ENCODE data around the gene ZBTB18.

The ZBTB18 gene

GRCh38 chr1:244096066-244096610 lies 45.1 kb downstream of the ZBTB18 start:
- Histone ChIP-seq H3K4me1 (ENCODE audit: control insufficient read depth, insufficient read depth, low read depth, low read length) (peaks cover 11% of the 10 kb centered on the region), H4K8ac (ENCODE audit: low read length) (no peak overlapping the region), H2BK120ac (ENCODE audit: low read depth, low read length) (no peak overlapping the region), H3K18ac (ENCODE audit: low read depth in 1 of 2, low read length in 2 of 2) (no peak overlapping the region), H3K4me3 (ENCODE audit: insufficient read depth in 1 of 2, low read depth in 1 of 2, low read length in 2 of 2) (no peak overlapping the region), H2BK5ac (ENCODE audit: low read depth, low read length, poor library complexity, severe bottlenecking) (no peak overlapping the region), H3K4ac (ENCODE audit: low read depth in 1 of 2, low read length in 2 of 2) (no peak overlapping the region), H3K9ac (ENCODE audit: low read length) (no peak overlapping the region), H2BK12ac (ENCODE audit: low read length in 2 of 2) (no peak overlapping the region), H3K9me3 (ENCODE audit: control insufficient read depth, low read length) (no peaks in the 10 kb centered on the region), H3K4me2 (ENCODE audit: low read length, poor library complexity, severe bottlenecking) (no peak overlapping the region), H3K27me3 (ENCODE audit: control insufficient read depth in 1 of 2, insufficient read depth in 1 of 2, low read length in 2 of 2) (peaks cover 0 to 35% of the 10 kb centered on the region in 2 experiments), H4K91ac (ENCODE audit: low read length) (no peak overlapping the region), H3K36me3 (ENCODE audit: control insufficient read depth in 1 of 2, insufficient read depth in 2 of 2, low read depth in 1 of 2, low read length in 2 of 2) (no peaks in the 10 kb centered on the region), H2BK15ac (ENCODE audit: low read depth, poor library complexity, severe bottlenecking) (no peak overlapping the region), H2AFZ (ENCODE audit: low read depth, low read length) (no peak overlapping the region), H3K79me1 (replicated peaks; ENCODE audit: low read length, poor library complexity, severe bottlenecking) (no peaks in the 10 kb centered on the region), H2AK5ac (ENCODE audit: low read length, severe bottlenecking) (no peak overlapping the region), H3K14ac (ENCODE audit: low read length in 2 of 2) (no peak overlapping the region), H3K23ac (ENCODE audit: low read length in 2 of 2) (no peak overlapping the region), H3K27ac (ENCODE audit: low read length, poor library complexity, severe bottlenecking) (no peak overlapping the region)
- WGBS = 95% methylated on average over 12 of the region's 13 CpGs
- DNase-seq = no peak

- WGBS = 98% methylated on average over 9 of the region's 9 CpGs
- Histone ChIP-seq H4K91ac (ENCODE audit: low read length) (no peak overlapping the region), H3K9me3 (ENCODE audit: control insufficient read depth, low read length) (no peaks in the 10 kb centered on the region), H2AK5ac (ENCODE audit: low read length, severe bottlenecking) (no peak overlapping the region), H3K4me1 (ENCODE audit: control insufficient read depth, insufficient read depth, low read depth, low read length) (peaks cover 11% of the 10 kb centered on the region), H3K4me3 (ENCODE audit: insufficient read depth in 1 of 2, low read depth in 1 of 2, low read length in 2 of 2) (no peak overlapping the region), H3K9ac (ENCODE audit: low read length) (no peak overlapping the region), H3K4ac (ENCODE audit: low read depth in 1 of 2, low read length in 2 of 2) (no peak overlapping the region), H3K14ac (ENCODE audit: low read length in 2 of 2) (no peak overlapping the region), H3K36me3 (ENCODE audit: control insufficient read depth in 1 of 2, insufficient read depth in 2 of 2, low read depth in 1 of 2, low read length in 2 of 2) (no peaks in the 10 kb centered on the region), H2BK15ac (ENCODE audit: low read depth, poor library complexity, severe bottlenecking) (no peak overlapping the region), H3K4me2 (ENCODE audit: low read length, poor library complexity, severe bottlenecking) (no peak overlapping the region), H2BK12ac (ENCODE audit: low read length in 2 of 2) (no peak overlapping the region), H4K8ac (ENCODE audit: low read length) (no peak overlapping the region), H3K27ac (ENCODE audit: low read length, poor library complexity, severe bottlenecking) (no peak overlapping the region), H2BK5ac (ENCODE audit: low read depth, low read length, poor library complexity, severe bottlenecking) (no peak overlapping the region), H3K27me3 (ENCODE audit: control insufficient read depth in 1 of 2, insufficient read depth in 1 of 2, low read length in 2 of 2) (peaks cover 0 to 35% of the 10 kb centered on the region in 2 experiments), H3K18ac (ENCODE audit: low read depth in 1 of 2, low read length in 2 of 2) (no peak overlapping the region), H2BK120ac (ENCODE audit: low read depth, low read length) (no peak overlapping the region), H3K23ac (ENCODE audit: low read length in 2 of 2) (no peak overlapping the region), H2AFZ (ENCODE audit: low read depth, low read length) (no peak overlapping the region), H3K79me1 (replicated peaks; ENCODE audit: low read length, poor library complexity, severe bottlenecking) (no peaks in the 10 kb centered on the region)
- no peak for DNase-seq
Measured at GRCh38 chr1:244096691-244097090, 45.6 kb downstream of the ZBTB18 start.

DNA sequence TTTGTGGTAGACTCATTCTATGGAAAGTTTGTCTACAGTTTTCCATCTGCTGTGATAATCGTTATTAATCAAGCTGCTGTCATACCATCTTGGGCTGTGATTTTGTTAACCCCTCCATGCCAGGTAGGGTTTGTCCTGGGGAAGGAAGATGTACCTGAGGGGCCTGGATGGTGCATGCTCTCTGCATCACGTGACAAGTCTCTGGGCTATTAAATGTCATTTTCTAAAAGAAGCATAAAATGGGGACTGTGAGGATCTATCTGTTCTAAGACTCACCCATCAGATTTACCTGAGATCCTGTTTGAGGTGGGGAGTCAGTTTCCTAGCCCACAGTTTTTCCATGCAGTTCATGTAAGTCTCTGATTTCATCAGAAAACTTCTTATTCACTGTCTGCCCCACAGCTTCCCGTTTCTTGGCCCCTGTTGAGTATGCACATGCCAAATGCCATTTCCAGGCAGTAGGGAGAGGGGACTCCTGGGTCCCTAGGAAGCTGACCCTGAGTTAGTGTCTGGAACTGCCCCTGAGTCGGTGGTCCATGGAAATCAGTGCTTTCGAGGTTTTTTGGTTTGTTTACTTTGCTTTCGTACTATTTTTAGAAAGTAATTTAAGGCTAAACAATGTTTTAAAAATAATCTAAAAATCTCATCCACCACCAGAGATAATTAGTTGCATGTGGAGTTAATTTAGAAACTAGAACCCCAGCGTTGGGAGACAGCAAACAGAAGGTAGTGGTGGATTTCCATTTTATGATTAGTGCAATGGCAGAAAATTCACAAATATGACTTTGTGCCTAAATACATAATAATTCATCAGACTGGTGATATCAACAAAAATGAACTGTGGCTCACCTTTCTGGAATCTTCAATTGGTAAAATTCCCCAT lies 46.7 kb downstream of the ZBTB18 start:
- Histone ChIP-seq H3K27me3 (ENCODE audit: control insufficient read depth in 1 of 2, insufficient read depth in 1 of 2, low read length in 2 of 2) (peaks cover 0 to 35% of the 10 kb centered on the region in 2 experiments), H2BK5ac (ENCODE audit: low read depth, low read length, poor library complexity, severe bottlenecking) (no peak overlapping the region), H3K4ac (ENCODE audit: low read depth in 1 of 2, low read length in 2 of 2) (no peak overlapping the region), H2AK5ac (ENCODE audit: low read length, severe bottlenecking) (peak overlapping the region; percentile 63), H4K91ac (ENCODE audit: low read length) (no peak overlapping the region), H3K36me3 (ENCODE audit: control insufficient read depth in 1 of 2, insufficient read depth in 2 of 2, low read depth in 1 of 2, low read length in 2 of 2) (no peaks in the 10 kb centered on the region), H2BK15ac (ENCODE audit: low read depth, poor library complexity, severe bottlenecking) (no peak overlapping the region), H3K4me3 (ENCODE audit: insufficient read depth in 1 of 2, low read depth in 1 of 2, low read length in 2 of 2) (no peak overlapping the region), H3K4me1 (ENCODE audit: control insufficient read depth, insufficient read depth, low read depth, low read length) (peaks cover 14% of the 10 kb centered on the region), H2BK120ac (ENCODE audit: low read depth, low read length) (no peak overlapping the region), H3K4me2 (ENCODE audit: low read length, poor library complexity, severe bottlenecking) (no peak overlapping the region), H2AFZ (ENCODE audit: low read depth, low read length) (no peak overlapping the region), H4K8ac (ENCODE audit: low read length) (no peak overlapping the region), H3K9ac (ENCODE audit: low read length) (no peak overlapping the region), H2BK12ac (ENCODE audit: low read length in 2 of 2) (no peak overlapping the region), H3K23ac (ENCODE audit: low read length in 2 of 2) (no peak overlapping the region), H3K79me1 (replicated peaks; ENCODE audit: low read length, poor library complexity, severe bottlenecking) (no peaks in the 10 kb centered on the region), H3K18ac (ENCODE audit: low read depth in 1 of 2, low read length in 2 of 2) (no peak overlapping the region), H3K9me3 (ENCODE audit: control insufficient read depth, low read length) (no peaks in the 10 kb centered on the region), H3K27ac (ENCODE audit: low read length, poor library complexity, severe bottlenecking) (no peak overlapping the region), H3K14ac (ENCODE audit: low read length in 2 of 2) (no peak overlapping the region)
- 82% methylated on average over 4 of the region's 7 CpGs for WGBS
- no peak for DNase-seq

DNA sequence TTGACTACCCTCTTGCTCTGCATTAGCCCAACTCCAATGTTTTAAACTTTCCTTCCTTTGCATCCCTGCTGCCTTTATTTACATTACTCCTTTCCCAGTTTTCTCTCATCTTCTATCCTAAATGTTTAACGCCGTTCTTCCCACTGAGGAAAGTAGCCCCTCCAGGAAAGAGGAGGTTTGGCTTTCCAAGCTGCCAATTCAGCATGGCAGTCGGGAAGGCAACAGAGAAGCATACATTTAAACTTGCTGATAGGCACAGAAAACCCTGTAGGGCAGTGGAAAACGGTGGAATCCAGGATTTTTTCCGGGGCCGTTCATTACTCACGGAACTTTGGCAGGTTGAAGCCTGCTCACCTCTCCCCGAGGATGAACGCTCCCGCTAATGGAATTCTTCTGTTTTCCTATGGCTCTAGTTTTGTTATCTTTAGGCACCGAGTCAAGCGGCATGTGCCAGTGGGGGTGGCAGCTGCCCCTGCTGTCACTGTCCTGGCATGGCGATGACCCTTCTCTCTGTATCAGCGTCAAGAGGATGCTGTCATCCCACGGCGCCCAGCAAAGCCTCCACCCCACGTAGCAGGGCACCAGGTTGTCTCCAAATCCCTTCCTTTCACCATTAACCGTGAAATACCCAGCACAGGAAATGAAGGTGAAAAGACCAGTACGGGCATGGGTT lies 48.3 kb downstream of the ZBTB18 start:
- H3K4me1 ChIP-seq (ENCODE audit: control insufficient read depth, insufficient read depth, low read depth, low read length) = peaks cover 17% of the 10 kb centered on the region
- H4K8ac ChIP-seq (ENCODE audit: low read length) = no peak overlapping the region
- H3K79me1 ChIP-seq (replicated peaks; ENCODE audit: low read length, poor library complexity, severe bottlenecking) = no peaks in the 10 kb centered on the region
- peak overlapping the region in 1 of 2 experiments; percentile 68 for H2BK12ac ChIP-seq (ENCODE audit: low read length in 2 of 2)
- no peak overlapping the region for H3K4me2 ChIP-seq (ENCODE audit: low read length, poor library complexity, severe bottlenecking)
- H3K14ac ChIP-seq (ENCODE audit: low read length in 2 of 2) = no peak overlapping the region
- peaks cover 0 to 35% of the 10 kb centered on the region in 2 experiments for H3K27me3 ChIP-seq (ENCODE audit: control insufficient read depth in 1 of 2, insufficient read depth in 1 of 2, low read length in 2 of 2)
- no peak overlapping the region for H2BK120ac ChIP-seq (ENCODE audit: low read depth, low read length)
- H3K18ac ChIP-seq (ENCODE audit: low read depth in 1 of 2, low read length in 2 of 2) = no peak overlapping the region
- no peak overlapping the region for H3K4ac ChIP-seq (ENCODE audit: low read depth in 1 of 2, low read length in 2 of 2)
- peak overlapping the region; percentile 95 for H2AK5ac ChIP-seq (ENCODE audit: low read length, severe bottlenecking)
- H3K27ac ChIP-seq (ENCODE audit: low read length, poor library complexity, severe bottlenecking) = no peak overlapping the region
- H3K23ac ChIP-seq (ENCODE audit: low read length in 2 of 2) = no peak overlapping the region
- H3K9ac ChIP-seq (ENCODE audit: low read length) = no peak overlapping the region
- DNase-seq = no peak
- no peaks in the 10 kb centered on the region for H3K9me3 ChIP-seq (ENCODE audit: control insufficient read depth, low read length)
- no peak overlapping the region for H2BK5ac ChIP-seq (ENCODE audit: low read depth, low read length, poor library complexity, severe bottlenecking)
- no peak overlapping the region for H2AFZ ChIP-seq (ENCODE audit: low read depth, low read length)
- WGBS = 93% methylated on average over 17 of the region's 19 CpGs
- no peaks in the 10 kb centered on the region for H3K36me3 ChIP-seq (ENCODE audit: control insufficient read depth in 1 of 2, insufficient read depth in 2 of 2, low read depth in 1 of 2, low read length in 2 of 2)
- no peak overlapping the region for H3K4me3 ChIP-seq (ENCODE audit: insufficient read depth in 1 of 2, low read depth in 1 of 2, low read length in 2 of 2)
- no peak overlapping the region for H2BK15ac ChIP-seq (ENCODE audit: low read depth, poor library complexity, severe bottlenecking)
- no peak overlapping the region for H4K91ac ChIP-seq (ENCODE audit: low read length)

All from mesenchymal stem cell (in vitro differentiated cells and primary cell).